HT1080 (cell line): ENCODE data around the gene FRMD1. TPM values are rescaled to one million over a fixed set of nuclear protein-coding genes. Genes with fewer than 3 reads are reported as not detected.

Experiments
- DNase-seq: peaks from one replicate; pipeline ENCODE4 v3.0.0-alpha.2; 2015; ENCODE audit warnings: low read depth
- total RNA-seq: library from RNA; depleted of rRNA; stranded (reverse); fragments of >200 nt; shearing (Covaris generic); gene quantifications from 2 replicates; pipeline ENCODE4 v1.2.3, GENCODE V29; 2014

Gene FRMD1
- total RNA-seq, 1 experiment from 2014 or later = not detected

GRCh38 chr6:168056892-168057527, 22.0 kb downstream of the FRMD1 start:
- DNase-seq = no peak

- no peak for DNase-seq
These were observed 23.1 kb downstream of the FRMD1 start for GRCh38 chr6:168055696-168056489.

GRCh38 chr6:168054765-168055560, 24.0 kb downstream of the FRMD1 start:
- DNase-seq = no peak

DNA sequence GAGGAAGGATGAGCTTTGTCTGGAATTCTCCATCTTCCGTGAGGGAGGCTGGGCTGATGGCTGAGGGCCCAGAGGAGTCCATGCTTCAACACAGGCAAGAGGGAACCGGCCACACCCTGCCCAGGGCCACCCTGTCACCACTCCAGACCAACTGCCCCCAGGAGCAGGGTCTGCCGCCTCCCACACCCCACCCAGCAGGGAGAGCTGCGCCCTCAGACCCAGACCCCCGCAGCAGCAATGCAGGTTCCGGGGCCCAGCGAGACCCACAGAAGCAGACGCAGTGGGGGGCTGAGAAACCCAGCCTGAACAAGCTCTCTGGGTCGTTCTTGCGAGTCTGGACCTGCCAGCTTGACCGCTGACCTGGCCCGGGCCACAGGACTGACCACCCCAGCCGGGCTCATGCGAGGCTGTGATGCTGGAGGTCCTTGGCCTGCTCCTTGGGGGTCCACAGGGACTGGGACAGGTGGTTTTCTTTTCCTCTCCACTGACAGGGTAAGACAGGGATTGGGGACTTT, 25.0 kb downstream of the FRMD1 start:
- no peak for DNase-seq

- DNase-seq = no peak
These were observed 25.7 kb downstream of the FRMD1 start for GRCh38 chr6:168053086-168053956.

- DNase-seq = no peak
These were observed 26.6 kb downstream of the FRMD1 start for GRCh38 chr6:168052291-168052891.

- DNase-seq = no peak
These were observed 27.4 kb downstream of the FRMD1 start for GRCh38 chr6:168051648-168052047.

GRCh38 chr6:168050881-168051586, 28.0 kb downstream of the FRMD1 start:
- peak; percentile 5 for DNase-seq

DNA sequence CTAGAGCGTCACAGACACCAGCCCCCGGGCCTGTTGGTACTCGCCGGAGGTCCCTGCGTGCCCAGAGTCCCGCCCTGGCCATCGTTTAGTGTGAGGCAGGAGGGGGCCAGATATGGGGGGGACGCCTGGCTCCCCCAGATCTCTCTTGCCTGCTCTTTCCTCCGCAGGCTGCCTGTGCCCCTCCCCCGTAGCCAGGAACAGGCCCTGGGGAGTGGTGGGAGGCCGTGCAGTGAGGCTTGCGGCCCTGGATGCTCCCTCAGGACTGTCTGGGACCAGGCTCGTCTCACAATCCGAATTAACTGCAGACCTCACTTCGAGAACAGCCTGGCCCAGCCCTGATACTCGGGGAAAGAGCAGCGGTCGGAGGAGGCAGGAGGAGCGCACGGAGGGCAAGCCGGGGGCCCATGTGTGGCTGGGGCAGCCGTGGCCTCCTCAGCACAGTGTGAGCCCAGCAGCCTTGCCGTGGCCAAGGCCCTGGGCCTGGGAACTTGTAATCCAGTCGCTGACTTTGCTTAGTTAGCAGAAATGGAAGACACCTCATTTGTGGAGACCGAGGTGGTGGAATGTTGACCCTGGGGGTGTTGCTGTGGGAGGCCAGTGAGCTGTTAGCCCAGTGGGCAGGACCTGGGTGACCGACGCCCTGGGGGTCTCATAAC, 28.7 kb downstream of the FRMD1 start:
- DNase-seq = no peak

DNA sequence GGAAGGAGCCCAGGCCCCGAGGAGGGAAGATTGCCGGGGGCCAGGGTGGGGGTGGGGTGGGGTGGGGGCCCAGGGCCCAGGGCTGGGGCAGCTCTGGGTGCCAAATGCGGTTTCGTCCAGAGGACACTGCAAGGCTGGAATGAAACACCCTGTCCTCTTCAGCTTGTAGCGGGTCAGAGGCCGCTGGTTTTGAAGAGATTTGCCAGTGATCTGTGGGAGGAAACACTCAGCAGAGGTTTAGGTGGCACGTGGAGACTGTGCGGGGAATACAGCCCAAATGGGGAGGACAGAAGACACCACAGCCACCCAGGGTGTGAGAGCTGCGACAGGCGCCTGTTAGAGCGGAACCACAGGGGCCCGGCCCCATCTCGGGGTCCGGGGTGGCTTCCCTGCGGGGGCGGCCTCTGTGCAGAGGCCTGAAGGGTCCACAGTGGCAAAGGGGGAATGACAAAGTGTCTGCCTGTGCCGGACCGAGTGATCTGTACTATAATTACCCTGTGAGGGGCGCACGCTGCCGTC, 29.2 kb downstream of the FRMD1 start:
- DNase-seq = no peak

DNA sequence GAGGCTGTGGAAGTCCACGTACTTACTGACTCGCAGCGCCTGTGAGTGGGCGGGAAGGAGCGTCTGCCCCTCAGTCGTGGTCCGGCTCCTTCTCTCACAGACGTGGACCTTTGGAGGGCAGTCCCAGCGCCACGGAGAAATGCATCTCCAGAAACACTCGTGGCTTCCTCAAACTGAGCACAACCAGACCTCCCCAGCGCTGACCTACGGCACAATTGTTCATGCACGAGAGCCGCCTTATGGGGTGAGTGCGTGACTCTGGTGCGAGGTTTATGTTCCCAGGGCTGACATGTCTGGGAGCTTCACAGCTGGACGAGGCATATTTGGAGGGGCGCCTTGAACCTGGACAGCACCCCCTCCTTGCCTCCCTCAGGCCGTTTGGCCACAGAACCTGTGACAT, 29.7 kb downstream of the FRMD1 start:
- no peak for DNase-seq

DNA sequence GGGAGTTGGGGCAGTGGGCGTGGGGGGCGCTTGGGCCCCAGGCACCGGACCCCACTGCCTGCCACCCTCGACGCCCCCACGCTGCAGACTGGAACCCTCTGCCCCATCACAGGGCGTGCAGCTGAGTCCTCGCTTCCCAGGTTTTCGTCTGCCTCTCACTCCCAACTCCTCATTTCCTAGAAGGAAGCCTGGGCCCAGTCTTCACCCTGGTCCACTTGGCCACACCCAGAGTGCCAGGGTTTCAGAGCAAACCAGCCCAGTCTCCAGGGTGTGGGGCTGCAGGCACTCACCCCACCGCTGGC, 30.3 kb downstream of the FRMD1 start:
- DNase-seq = no peak

GRCh38 chr6:168047841-168048723, 30.9 kb downstream of the FRMD1 start:
- no peak for DNase-seq

DNA sequence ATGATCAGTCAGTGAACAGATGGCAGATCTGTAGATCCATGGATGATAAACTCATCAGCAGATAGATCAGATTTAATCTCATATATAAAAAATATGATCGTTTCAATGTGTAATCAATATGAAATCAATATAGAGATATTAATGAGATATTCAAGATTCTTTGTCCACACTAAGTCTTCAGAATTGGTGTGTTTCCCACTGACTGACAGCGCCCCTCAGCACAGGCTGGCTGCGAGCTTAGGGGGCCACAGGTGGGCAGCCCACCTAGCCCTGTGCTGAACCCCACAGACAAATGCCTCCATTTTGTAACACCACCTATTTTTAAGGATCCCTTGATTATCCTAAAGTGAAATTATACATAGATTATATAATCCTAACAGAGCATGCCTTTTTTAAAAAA, 32.3 kb downstream of the FRMD1 start:
- no peak for DNase-seq

GRCh38 chr6:168045706-168046620, 33.0 kb downstream of the FRMD1 start:
- DNase-seq = no peak

DNA sequence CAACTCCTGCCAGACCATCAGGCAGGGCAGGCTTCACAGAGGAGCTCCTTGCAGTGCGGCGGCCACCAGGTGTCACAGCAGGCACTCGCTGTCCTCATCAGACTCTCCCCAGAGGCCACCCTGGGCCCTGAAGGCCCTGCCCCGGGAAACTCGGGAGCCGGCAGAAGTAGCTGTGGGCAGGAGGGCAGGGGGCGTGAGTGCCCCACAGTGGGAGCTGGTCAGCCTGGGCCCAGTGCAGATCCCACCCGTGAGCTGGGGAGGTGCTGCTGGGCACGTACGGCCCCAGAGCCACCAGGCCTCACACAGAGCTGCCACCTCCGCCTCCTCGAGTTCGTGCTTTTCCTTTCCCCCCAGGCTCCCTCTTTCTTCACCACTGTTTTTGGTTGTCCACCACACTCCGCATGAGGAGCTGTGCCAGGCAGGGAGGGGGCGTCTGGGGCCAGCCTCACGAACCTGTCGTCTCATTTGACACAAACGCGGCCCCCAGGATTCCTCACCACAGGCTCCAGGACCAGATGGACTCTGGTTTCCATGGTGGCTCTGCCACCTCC, 33.8 kb downstream of the FRMD1 start:
- no peak for DNase-seq
